Measurements from ENCODE around the gene REPS1. TPM values are rescaled to one million over a fixed set of nuclear protein-coding genes. Genes with fewer than 3 reads are reported as not detected.
"Not testable (repeated sequence)": the region's sequence is repeated elsewhere in the genome, so short reads cannot be mapped to it uniquely, and the experiment has no call there.

The REPS1 gene
- total and polyA plus RNA-seq, 10 donors = 17.2 to 75.7 (median 58.6) TPM

DNA sequence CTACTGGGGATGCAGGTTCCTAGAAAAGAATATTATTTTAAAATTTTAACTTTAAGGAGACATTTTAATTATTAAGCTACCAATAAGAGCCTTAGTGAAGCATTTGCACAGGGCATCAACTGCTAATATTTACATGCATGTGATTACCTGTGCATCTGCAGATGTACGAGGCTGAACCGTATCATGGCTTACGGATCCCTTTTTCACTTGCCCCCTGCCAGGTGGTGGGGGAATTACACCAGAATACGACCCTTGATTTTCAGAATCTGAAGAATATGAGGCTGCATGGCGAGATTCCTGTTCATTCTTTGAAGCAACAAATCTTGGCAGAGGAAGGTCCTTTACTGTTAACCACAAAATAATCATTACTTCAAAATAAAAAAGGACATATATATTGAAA is 42.7 kb downstream of the REPS1 start:
- DNase-seq = no peak
- H3K9me3 ChIP-seq = no peaks in the 10 kb centered on the region
- no peak overlapping the region for H3K27ac ChIP-seq
- no peak for TF ChIP-seq POLR2A (IDR thresholded peaks at IDR 0.05)
- no peak for TF ChIP-seq POLR2AphosphoS5 (IDR thresholded peaks at IDR 0.05)
- TF ChIP-seq, protein P1, sequence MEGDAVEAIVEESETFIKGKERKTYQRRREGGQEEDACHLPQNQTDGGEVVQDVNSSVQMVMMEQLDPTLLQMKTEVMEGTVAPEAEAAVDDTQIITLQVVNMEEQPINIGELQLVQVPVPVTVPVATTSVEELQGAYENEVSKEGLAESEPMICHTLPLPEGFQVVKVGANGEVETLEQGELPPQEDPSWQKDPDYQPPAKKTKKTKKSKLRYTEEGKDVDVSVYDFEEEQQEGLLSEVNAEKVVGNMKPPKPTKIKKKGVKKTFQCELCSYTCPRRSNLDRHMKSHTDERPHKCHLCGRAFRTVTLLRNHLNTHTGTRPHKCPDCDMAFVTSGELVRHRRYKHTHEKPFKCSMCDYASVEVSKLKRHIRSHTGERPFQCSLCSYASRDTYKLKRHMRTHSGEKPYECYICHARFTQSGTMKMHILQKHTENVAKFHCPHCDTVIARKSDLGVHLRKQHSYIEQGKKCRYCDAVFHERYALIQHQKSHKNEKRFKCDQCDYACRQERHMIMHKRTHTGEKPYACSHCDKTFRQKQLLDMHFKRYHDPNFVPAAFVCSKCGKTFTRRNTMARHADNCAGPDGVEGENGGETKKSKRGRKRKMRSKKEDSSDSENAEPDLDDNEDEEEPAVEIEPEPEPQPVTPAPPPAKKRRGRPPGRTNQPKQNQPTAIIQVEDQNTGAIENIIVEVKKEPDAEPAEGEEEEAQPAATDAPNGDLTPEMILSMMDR (IDR thresholded peaks at IDR 0.05 in 8 of 11, conservative IDR thresholded peaks at IDR 0.05 in 3 of 11) = no peak
- H3K4me1 ChIP-seq = peaks cover 0 to 47% (median 2%) of the 10 kb centered on the region in 6 donors
- 92 to 94% (median 94%) methylated on average over 5 of the region's 5 CpGs for WGBS, 5 donors
- H3K4me3 ChIP-seq = no peak overlapping the region
- intact Hi-C loops (cut with DNase I; ENCODE audit: low total_unique reads) = no loop called here
- H3K27me3 ChIP-seq (replicated peaks in 1 of 7) = no peaks in the 10 kb centered on the region
- H3K36me3 ChIP-seq = peaks cover 0 to 59% (median 29%) of the 10 kb centered on the region in 6 donors

DNA sequence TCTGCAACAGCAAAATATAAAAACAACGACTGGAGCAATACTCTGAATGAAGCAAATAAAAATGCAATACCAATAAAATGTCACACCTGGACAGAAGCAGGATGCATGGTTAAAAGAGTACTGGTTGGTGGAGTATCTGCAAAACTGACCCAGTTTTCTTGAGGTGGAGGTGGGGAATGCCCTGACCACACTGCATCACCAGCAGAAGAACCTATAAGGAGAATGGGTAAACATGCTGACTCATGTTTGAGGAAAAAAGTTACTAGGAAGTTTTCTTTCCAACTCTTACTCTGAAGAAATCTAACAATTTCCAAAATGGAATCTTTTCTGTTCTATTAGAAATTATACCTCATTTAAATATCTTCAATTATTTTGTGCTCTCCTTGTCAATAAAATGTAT is 43.6 kb downstream of the REPS1 start:
- no peaks in the 10 kb centered on the region for H3K27me3 ChIP-seq (replicated peaks in 1 of 7)
- peaks cover 0 to 68% (median 31%) of the 10 kb centered on the region in 6 donors for H3K36me3 ChIP-seq
- H3K9me3 ChIP-seq = no peaks in the 10 kb centered on the region
- H3K27ac ChIP-seq = no peak overlapping the region
- no peak overlapping the region for H3K4me3 ChIP-seq
- 74 to 91% (median 85%) methylated on average over 1 of the region's 1 CpG for WGBS, 5 donors
- DNase-seq = no peak
- TF ChIP-seq, protein P1 (IDR thresholded peaks at IDR 0.05 in 8 of 11, conservative IDR thresholded peaks at IDR 0.05 in 3 of 11) = no peak
- TF ChIP-seq POLR2AphosphoS5 (IDR thresholded peaks at IDR 0.05) (no peak), POLR2A (IDR thresholded peaks at IDR 0.05) (no peak)
- intact Hi-C loops (cut with DNase I; ENCODE audit: low total_unique reads) = no loop called here
- H3K4me1 ChIP-seq = peaks cover 0 to 40% (median 2%) of the 10 kb centered on the region in 6 donors

DNA sequence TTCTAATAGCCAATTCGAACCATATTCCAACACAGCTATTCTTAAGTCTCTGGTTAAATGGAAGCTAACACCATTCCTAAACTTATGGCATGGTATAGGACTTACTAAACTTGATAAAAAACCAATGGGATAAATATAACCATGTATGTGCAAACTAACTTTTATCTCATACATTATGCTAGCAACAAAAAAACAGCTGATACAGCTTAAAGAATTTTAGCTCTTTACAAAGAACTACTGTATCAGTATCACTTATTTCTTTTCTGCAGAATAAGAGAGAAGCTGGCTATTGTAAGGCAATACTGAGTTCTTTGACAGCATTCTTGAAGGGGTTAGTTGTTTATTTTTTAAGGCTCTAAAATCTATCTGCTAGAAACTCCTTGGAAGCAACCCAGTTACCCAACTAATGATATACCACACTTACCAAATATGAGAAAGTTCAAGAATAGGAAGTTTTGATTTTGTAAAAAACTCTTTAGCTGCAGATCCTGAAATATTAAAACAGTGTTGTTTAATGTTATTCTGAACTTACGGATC is 44.9 kb downstream of the REPS1 start:
- Histone ChIP-seq H3K27ac (no peak overlapping the region), H3K4me3 (no peak overlapping the region), H3K9me3 (no peaks in the 10 kb centered on the region), H3K4me1 (peaks cover 0 to 28% (median 0%) of the 10 kb centered on the region in 6 donors), H3K27me3 (replicated peaks in 1 of 7) (no peaks in the 10 kb centered on the region), H3K36me3 (peaks cover 0 to 81% (median 33%) of the 10 kb centered on the region in 6 donors)
- no peak for DNase-seq
- TF ChIP-seq POLR2A (IDR thresholded peaks at IDR 0.05) (no peak), POLR2AphosphoS5 (IDR thresholded peaks at IDR 0.05) (no peak)
- TF ChIP-seq, protein P1 (IDR thresholded peaks at IDR 0.05 in 8 of 11, conservative IDR thresholded peaks at IDR 0.05 in 3 of 11) = no peak
- 95 to 100% (median 98%) methylated on average over 2 of the region's 2 CpGs for WGBS, 5 donors
- intact Hi-C loops (cut with DNase I; ENCODE audit: low total_unique reads) = no loop called here

DNA sequence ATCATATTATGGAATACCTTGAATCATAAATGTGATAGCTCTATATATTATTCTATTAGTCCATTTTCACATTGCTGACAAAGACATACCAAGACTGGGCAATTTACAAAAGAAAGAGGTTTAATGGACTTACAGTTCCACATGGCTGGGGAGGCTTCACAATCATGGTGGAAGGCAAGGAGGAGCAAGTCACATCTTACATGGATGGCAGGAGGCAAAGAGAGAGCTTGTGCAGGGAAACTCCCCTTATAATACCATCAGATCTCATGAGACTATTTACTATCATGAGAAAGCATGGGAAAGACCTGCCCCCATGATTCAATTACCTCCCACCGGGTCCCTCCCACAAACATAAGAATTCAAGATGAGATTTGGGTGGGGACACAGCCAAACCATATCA is 51.2 kb downstream of the REPS1 start:
- Histone ChIP-seq H3K9me3 (peaks cover 0 to 11% (median 0%) of the 10 kb centered on the region in 8 donors), H3K36me3 (peaks cover 0 to 72% (median 16%) of the 10 kb centered on the region in 6 donors)
- H3K4me3 ChIP-seq; H3K27ac ChIP-seq; DNase-seq; H3K27me3 ChIP-seq (replicated peaks in 1 of 7); H3K4me1 ChIP-seq; intact Hi-C loops (cut with DNase I; ENCODE audit: low total_unique reads): not testable (repeated sequence)
- WGBS, 5 donors = 97 to 100% (median 100%) methylated on average over 1 of the region's 1 CpG

Data from spleen (tissue), 11 donors.